ENCODE data around the gene SERINC1.

Gene SERINC1

DNA sequence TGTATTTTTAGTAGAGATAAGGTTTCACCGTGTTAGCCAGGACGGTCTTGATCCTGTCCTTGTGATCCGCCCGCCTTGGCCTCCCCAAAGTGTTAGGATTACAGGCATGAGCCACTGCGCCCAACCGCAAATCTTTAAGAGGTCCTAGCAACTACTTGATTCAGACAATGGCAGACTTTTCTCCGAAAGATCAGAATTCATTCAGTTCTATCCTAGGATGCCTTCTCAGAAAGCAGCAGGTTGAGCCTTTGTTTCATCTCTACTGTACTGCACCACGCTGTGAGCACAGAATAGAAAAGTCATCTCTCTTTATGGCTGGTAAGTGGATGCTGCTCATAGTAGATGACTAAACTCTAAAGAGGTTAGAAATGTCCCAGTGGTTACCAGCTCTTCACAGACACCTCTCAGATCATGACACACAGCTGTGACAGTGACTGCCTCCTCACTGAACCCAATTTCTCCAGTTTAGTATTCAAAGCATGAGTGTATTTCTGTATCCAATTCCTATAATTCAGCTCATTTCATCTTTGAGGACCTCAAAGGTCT, 78.2 kb downstream of the SERINC1 start:
- DNase-seq (ENCODE audit: low spot score), result no peak
